DMS 273 (cell line): ENCODE data around the gene ALG1.
"Not testable (repeated sequence)": the region's sequence is repeated elsewhere in the genome, so short reads cannot be mapped to it uniquely, and the experiment has no call there.

Experiments
- DNase-seq: peaks from one replicate; lab custom pipeline; 2025; ENCODE audit not compliant: unreplicated experiment; lab: John Stamatoyannopoulos, UW

The ALG1 gene

DNA sequence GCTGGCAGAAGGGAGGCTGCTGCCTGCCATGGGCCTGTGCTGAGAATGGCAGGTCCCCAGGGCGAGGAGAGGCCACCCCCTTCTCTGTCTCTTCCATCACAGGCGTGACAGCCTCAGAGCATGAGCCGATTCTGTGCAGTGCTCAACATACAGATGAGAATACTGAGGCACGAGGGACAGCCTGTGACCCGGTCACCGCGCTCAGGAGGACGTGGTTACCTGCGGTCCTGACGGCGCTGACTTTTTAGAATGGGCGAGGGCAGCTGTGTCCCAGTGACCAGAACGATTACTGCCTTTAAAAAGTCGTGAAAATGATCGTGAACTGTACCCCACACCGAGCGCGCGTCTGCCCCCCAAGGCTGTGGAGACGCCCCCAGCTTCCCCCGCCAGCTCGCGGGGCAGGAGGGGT, 25.4 kb downstream of the ALG1 start:
- peak; percentile 73 for DNase-seq

DNA sequence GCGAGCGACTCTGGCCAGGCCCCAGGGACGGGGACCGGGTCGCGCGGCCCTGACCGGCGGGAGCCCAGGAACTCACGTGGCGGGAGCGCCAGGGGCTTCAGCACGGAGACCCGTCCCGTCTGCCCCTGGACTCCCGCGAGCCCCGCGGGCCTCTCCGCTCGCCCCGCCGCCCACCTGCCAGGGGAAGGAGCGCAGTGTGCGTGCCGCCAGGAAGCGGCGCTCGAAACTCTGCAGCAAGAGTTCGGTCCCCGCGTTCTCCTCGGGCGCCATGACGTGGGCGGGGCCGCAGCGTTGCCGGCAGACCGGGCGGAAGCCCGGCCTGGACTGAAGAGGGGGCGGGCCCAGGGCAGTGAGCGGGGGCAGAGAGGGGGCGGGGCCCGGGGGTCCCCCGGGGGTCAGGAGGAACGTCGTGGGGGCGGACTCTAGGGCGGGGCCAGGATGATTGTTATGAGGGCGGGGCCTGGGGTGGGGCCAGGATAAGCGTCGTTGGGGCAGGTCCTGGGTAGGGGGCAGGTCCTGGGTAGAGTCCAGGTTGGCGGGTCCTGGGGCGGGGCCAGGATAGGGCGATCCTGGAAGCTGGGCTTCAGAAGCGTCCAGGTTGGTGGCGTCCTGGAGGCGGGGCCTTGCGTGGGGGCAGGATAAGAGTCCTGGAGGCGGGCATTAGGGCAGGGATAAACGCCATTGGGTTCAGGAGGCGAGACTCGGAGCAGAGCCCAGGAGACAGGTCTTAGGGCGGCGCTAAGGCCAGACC, 26.0 kb downstream of the ALG1 start, which contains the start of gene EEF2KMT:
EEF2KMT (minus strand) TSS at position 326 of the 751 bp plus-strand sequence; CDS start at position 270, 56 bp downstream.
- peak; percentile 99 for DNase-seq

DNA sequence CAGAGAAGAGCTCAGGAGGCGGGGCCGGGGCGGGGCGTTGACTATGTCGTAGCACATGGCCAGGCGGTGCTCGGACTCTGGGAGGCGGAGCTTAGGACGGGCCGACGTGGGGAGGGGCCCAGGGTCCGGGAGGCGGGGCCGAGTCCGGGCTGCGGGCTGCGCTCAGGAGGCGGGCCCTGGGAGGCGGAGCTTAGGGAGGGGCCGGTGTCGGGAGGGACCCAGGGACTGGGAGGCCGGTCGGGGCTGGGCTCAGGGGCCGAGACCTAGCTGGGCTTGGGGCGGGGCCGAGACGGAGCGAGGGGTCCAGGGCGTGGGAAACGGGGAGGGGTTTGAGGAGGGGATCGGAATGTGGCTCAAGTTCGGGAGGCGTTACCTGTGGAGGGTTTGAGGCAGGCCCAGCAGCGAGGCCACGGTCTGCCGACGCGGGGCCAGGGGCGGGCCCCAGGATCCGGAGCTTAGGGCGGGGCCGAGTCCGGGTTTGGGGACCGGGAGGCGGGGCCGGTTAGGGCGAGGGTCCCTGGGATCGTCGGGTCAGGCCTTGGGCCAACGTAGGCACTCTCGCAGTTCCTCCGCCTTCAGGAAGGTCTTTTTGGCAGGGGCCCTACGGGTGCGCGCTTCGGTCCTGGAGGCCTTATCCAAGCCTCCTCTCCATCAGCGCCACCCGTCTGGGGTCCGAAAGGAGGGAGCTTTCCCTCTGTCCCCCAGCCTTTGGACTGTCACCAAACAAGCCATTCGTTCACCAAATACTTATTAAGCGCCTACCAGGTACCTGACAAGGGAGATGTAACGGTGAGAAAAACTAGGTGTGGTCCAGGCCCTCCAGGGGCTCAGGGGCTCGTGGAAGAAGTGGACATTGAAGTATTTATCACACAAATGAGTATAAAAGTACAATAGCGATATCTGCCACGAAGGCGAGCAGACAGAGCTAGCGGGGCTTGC, 26.8 kb downstream of the ALG1 start:
- peak; percentile 73 for DNase-seq

DNA sequence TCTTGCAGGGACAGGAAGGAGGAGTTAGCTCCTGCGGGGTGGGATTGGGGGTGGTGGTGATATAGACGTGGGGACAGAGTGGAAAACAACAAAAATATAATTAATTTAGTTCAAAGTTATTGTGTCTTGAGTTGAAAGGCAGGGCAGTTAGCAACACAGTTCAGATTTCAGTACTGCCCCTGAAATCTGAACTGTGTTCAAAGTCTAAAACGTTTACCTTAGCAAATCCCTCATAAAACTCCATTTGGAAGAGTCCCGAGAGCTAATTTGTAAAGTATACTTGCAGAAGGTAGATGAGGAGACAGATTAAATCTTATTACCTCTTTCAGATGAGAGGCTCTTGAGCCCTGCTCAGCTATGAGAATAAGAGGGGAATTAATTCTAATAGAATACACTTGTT, 27.5 kb downstream of the ALG1 start:
- not testable (repeated sequence) for DNase-seq

DNA sequence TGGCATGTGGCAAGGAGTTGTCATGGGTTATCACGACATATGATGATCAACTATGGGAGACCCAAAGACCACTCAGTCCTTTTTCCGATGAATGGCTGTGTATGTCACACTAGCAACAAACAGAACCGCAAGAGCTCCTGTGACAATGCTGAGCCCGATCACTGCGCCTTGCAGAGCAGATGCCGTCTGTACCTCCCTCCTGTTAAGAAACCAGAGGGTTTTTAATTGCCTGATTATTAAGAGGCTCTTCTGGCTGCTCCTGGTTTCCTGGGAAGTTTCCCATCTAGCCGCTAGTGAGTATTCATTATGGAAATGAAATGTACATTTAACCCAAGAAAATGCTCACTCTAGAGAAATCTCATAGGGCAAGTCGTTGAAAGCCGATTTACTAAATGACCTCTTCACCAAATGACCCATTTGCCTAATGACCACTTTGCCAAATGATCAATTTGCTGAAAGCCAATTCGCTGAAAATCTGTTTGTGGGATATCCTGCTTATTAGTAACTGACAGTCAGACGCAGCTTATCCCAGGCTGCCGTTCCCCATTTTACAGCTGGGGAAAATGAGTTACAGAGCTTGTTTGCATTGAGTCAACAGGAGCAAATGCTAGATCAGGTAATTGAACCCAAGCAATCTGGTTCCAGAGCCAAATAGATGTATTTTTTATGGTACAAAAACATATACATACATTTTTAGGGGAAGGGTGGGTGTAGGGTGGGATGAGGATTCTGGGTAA, 31.8 kb downstream of the ALG1 start:
- DNase-seq, result peak; percentile 58

DNA sequence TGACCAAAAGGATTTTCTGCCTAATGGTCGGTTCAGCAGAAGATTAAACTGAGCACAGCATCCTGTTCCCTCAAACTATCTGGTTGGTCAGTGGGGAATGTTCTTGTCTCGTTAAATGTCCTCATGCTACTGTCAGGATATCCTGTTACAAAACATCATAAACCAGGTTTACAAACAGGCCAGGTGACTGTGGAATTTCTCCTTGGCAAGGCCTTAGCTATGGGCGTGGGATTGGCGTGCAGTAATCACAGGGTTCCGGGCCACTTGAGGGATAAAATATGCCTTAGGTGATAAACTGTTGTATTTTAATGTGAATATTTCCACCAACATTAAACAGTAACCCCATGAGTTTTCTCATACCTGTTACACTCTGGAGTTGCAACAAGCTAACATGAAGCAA, 33.4 kb downstream of the ALG1 start:
- DNase-seq, result not testable (repeated sequence)

DNA sequence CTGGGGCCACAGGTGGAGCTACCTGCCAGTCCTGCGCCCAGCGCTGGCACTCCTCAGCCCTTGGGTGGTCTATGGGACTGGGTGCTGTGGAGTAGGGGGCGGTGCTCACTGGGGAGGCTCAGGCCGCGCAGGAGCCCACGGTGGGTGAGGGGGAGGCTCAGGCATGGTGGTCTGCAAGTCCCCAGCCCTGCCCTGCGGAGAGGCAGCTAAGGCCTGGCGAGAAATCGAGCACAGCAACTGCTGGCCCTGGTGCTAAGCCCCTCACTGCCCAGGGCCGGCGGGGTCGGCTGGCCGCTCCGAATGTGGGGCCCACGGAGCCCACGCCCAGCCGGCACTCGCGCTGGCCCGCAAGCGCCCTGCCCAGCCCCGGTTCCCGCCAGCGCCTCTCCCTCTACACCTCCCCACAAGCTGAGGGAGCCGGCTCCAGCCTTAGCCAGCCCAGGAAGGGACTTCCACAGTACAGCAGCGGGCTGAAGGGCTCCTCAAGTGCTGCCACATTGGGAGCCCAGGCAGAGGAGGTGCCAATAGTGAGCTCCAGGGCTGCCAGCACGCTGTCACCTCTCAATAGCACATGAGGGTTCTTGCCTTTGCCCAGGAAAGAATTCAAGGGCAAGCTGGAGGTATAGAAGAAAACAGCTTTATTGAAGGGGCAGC, 37.0 kb downstream of the ALG1 start:
- DNase-seq, result no peak

DNA sequence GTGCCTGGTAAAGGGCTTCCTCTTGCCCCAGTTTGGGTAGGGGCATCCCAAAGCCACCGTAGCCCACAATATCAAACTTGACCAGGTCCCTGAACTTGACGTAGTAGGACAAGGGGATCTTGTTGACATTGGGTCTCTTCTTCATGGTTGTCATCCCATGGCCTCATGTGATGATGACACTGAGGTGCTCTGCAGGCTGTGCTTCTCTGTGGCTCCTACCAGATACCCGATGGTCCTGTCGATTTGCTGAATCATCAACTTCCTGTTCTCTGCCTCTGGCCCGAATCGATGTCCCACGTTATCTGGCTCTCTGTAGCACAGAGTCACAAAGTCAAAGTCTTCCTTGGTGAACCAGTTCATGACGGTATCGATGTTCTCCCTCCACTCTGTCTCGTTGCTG, 39.3 kb downstream of the ALG1 start:
- DNase-seq, result not testable (repeated sequence)

DNA sequence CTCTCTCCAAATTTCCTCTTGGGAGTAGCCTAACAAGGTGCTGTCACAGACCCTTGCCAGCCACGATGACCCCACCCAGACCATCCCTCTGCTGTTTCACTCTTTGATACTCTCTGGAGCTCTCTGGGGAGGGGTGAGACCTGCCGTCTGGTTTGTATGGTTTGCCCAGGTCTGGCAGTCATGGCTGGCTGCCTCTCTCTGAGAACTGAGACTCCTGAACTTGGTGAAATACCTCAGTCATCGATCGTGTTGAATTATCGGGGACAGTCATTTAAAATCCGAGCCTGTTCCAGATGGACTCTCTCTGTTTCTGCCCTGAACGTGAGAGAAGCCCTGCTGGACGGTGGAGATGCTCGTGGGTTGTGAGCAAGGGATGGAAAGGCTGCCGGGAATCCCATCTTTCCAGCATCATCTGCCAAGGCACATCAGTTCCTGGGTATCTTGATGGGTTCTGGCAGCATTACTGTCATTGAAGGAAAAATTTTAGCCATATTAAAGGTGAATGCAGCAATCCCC, 45.2 kb downstream of the ALG1 start:
- DNase-seq, result not testable (repeated sequence)

DNA sequence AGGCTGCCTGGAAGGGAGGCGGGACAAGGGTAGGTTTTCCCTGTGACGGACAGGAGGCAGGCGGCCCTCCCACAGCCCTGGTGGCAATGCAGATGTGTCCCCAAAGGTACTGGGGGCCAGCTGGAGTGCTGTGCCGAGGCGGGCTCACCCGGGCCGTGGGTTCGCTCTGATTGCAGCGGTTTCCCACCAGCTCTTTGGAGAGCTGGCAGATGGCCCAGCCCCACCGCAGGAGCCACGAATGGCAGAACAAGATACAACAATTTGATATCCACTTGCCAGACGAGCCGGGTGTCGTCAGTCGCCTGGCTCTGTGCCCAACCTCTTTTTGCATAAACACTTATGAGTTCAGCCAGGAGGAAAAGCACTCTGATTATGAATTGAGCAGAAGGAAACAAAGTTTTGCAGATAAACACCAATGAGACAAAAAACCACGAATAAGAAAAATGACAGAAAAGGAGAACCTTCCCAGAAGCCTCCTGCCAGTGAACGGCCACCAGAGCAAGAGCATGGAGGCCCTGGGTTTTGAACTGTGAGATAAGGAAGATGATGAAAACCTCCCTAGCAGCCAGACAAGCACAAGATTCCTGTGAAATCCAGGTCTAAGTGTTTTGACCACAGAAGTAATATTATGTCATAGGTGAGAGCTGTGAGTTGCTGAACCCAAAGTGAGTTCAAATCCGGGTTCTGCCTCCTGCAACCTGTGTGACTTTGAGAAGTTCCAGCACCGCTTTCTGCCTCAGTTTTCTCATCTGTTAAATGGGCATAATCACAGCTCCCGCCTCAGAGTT, 45.9 kb downstream of the ALG1 start:
- DNase-seq, result peak; percentile 86

DNA sequence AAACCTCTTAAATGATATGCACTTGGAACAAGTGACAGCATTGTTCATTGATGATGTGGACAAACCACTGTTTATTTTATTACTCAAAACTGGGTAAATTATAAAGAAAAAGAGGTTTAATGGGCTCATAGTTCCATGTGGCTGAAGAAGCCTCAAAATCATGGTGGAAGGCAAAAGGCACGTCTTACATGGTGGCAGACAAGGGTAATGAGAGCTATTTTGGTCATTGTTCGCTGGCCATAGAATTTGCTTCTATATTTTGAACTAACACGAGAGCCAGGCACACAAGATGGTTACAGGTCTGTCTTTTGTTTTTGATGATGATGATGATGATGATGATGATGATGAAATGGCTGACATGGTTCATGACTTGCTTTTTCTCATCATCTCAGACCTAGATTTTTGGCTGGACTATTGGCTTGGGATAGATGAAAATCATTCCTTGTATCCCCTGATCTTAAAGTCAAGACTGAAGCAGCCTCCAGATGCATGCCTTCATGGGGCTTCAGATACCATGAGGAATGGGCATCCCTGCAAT, 59.9 kb downstream of the ALG1 start:
- DNase-seq, result not testable (repeated sequence)

DNA sequence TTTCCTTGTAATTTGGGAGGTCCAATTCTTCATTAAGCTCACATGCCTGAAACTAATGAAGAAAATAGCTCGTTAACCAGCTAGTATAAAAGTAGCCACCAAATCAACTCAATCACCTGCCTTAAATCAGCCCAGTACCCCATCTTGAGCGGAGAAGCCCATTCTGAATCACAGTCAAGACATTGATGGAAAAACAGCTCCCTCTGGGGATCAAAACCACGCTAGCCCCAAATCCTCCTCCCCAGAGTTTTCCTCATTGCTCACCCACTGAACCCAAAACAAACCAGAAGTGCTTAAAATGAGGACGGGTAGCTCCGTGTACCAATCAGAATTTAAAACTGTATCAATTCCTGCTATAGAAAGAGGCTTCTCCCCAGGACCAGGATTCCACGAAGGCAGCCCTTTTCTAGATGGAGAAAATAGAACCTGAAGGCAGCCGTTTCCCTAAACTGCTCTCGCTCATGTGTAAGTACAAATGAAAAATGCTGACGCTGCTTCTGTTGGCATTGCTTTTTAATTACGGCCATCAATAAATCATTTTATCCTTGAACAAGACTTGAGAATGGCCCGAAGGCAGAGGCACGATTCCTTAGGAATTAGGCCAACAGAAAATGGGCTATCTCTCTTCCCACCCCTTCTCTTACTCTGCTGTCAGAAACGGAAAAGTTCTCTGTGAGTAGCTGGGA, 61.4 kb downstream of the ALG1 start:
- DNase-seq, result peak; percentile 31

DNA sequence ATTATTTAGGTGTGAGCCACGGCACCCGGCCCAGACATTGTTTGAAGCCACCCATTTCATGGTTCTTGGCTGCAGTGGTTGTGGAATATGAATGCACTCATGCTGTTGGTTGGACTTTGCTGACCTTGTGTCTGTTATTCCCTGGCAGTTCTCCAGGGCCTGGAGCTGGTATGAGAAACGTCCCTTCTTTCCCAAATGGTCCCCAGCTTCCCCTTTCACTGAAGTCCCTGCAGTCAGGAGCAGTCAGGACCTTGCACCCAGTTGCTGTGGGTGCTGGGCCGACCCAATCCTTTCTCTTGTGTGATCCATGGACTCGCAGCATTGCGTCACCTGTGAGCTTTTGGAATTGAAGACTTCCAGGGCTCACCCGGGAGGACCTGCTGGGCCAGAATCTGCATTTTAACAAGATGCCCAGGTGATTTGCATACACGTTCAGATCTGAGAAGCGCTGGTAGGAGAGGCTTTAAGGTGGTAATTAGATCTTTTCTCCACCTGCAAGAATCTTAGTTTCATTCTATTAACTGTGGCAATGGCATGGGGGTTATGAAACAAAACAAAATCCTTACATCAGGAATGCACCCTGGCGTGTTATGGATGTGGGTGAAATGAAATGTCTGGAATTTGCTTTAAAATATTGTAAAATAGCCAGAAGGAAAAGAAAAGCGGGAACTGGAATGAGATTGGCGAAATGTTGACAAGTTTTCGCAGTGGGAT, 63.3 kb downstream of the ALG1 start:
- not testable (repeated sequence) for DNase-seq
